Stimulated activated naive CD4-positive, alpha-beta T cell (primary cell): ENCODE results near the gene C1GALT1.

Source experiments
- DNase-seq, 6 experiments: peaks; one replicate each; lab custom pipeline; 2025; lab: John Stamatoyannopoulos, UW

Gene C1GALT1

GRCh38 chr7:7201578-7202374 is 19.4 kb downstream of the C1GALT1 start:
- DNase-seq = peak in 5 of 6 experiments; percentile 12 to 59 (median 37)

- no peak for DNase-seq
Observed at GRCh38 chr7:7202375-7202720, 20.0 kb downstream of the C1GALT1 start.

- DNase-seq = no peak
Observed at GRCh38 chr7:7203813-7204575, 21.6 kb downstream of the C1GALT1 start.

- DNase-seq = no peak
Observed at GRCh38 chr7:7207876-7208275, 25.5 kb downstream of the C1GALT1 start.

GRCh38 chr7:7208520-7208919 is 26.2 kb downstream of the C1GALT1 start:
- no peak for DNase-seq

- no peak for DNase-seq
Observed at GRCh38 chr7:7209412-7210050, 27.2 kb downstream of the C1GALT1 start.

GRCh38 chr7:7210475-7211237 is 28.3 kb downstream of the C1GALT1 start:
- DNase-seq = no peak

GRCh38 chr7:7212612-7213011 is 30.3 kb downstream of the C1GALT1 start:
- no peak for DNase-seq

- DNase-seq = no peak
Observed at GRCh38 chr7:7214398-7215347, 32.3 kb downstream of the C1GALT1 start.

GRCh38 chr7:7216279-7216678 is 33.9 kb downstream of the C1GALT1 start:
- DNase-seq = no peak

GRCh38 chr7:7219216-7219615 is 36.9 kb downstream of the C1GALT1 start:
- DNase-seq = no peak

- DNase-seq = no peak
Observed at GRCh38 chr7:7220821-7221220, 38.5 kb downstream of the C1GALT1 start.

GRCh38 chr7:7221599-7222038 is 39.3 kb downstream of the C1GALT1 start:
- no peak for DNase-seq

- DNase-seq = no peak
Observed at GRCh38 chr7:7223250-7223649, 40.9 kb downstream of the C1GALT1 start.

GRCh38 chr7:7226407-7226806 is 44.1 kb downstream of the C1GALT1 start:
- no peak for DNase-seq

GRCh38 chr7:7228472-7228871 is 46.1 kb downstream of the C1GALT1 start:
- DNase-seq = no peak

- DNase-seq = no peak
Observed at GRCh38 chr7:7228967-7229366, 46.6 kb downstream of the C1GALT1 start.

- DNase-seq = no peak
Observed at GRCh38 chr7:7231000-7231399, 48.7 kb downstream of the C1GALT1 start.

- DNase-seq = no peak
Observed at GRCh38 chr7:7231865-7232264, 49.5 kb downstream of the C1GALT1 start.

GRCh38 chr7:7235347-7235746 is 53.0 kb downstream of the C1GALT1 start:
- DNase-seq = no peak

- DNase-seq = no peak
Observed at GRCh38 chr7:7236041-7236440, 53.7 kb downstream of the C1GALT1 start.
